ENCODE results near the gene STX10. TPM values are rescaled to one million over a fixed set of nuclear protein-coding genes. Genes with fewer than 3 reads are reported as not detected.

The STX10 gene
- total and polyA plus RNA-seq, 9 of the 15 experiments (the other 6 are each of a cell fraction or from before 2014, with no cell fraction given), result 0.51 to 66.3 (median 31.0) TPM

DNA sequence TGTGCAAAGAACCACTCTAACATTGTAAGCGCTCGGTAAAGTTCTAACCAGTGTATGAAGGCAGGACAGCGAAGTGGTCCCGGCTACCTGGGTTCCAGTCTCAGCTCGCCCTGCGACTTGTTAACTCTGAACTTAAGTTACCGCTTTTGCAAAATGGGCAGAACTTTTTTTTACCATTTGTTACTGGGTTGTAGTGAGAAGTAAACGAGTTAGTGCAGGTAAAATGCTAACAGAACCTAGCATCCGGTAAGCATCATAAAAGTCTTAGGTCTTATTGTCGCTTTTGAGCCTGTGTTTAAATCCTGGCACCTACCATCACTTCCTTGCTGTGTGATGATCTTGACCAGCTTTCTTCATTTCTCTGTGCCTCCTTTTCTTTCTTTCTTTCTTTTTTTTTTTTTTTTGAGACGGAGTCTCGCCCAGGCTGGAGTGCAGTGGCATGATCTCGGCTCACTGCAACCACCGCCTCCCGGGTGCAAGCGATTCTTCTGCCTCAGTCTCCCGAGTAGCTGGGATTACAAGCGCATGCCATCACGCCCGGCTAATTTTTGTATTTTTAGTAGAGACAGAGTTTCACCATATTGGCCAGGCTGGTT is 32.9 kb downstream of the STX10 start:
- ATAC-seq, result peak; percentile 10
- Histone ChIP-seq H3K27ac (ENCODE audit: extremely low read depth, low read depth, low read length) (peak overlapping the region; percentile 77), H3K79me2 (ENCODE audit: control insufficient read depth, insufficient read depth, low read length) (peaks cover 75% of the 10 kb centered on the region), H3K9me3 (replicated peaks; ENCODE audit: control insufficient read depth, insufficient read depth, low read depth, low read length) (no peaks in the 10 kb centered on the region), H4K20me1 (replicated peaks; ENCODE audit: control insufficient read depth, insufficient read depth, low read length) (peaks cover 31% of the 10 kb centered on the region), H3K4me2 (ENCODE audit: insufficient read depth, low read length) (peak overlapping the region; percentile 96), H3K4me1 (replicated peaks in 1 of 2; ENCODE audit: control insufficient read depth in 2 of 2, insufficient read depth in 2 of 2, low read length in 2 of 2) (peaks cover 21 to 49% of the 10 kb centered on the region in 2 experiments; a peak in 4 of 5 replicates), H3K9ac (ENCODE audit: insufficient read depth in 1 of 2, low read depth in 2 of 2, low read length in 2 of 2) (peak overlapping the region; percentile 87 to 97), H3K9me1 (ENCODE audit: control insufficient read depth, insufficient read depth, low read length) (peaks cover 12% of the 10 kb centered on the region), H3K4me3 (peak overlapping the region; percentile 90), H2AFZ (ENCODE audit: low read depth, low read length) (peak overlapping the region; percentile 69), H3K36me3 (ENCODE audit: control insufficient read depth, insufficient read depth, low read length) (peaks cover 64% of the 10 kb centered on the region), H3K27me3 (ENCODE audit: control insufficient read depth in 2 of 2, insufficient read depth in 2 of 2, low read length in 2 of 2) (no peaks in the 10 kb centered on the region)
- in situ Hi-C loops (cut with MboI), result no loop called here
- CTCF ChIA-PET (ENCODE audit: low intra/inter-chr PET ratio), result no interaction called here
- intact Hi-C loops (cut with micrococcal nuclease), result loop anchor here (2.0 kb wide), 1 partner anchor 14 kb away; the partner anchor contains the start of gene LYL1
- no TSS peak for BruUV-seq (replicated peaks)
- POLR2A ChIA-PET, result interaction anchor here (0.5 to 4.9 kb wide), 13 partner anchors 8 to 785 kb away, joined by 3 to 31 read pairs (median 4); partner anchors contain the start of genes IER2, RNASEH2A and STX10
- peak; percentile 63 for FAIRE-seq
- DNase-seq (ENCODE audit: extremely low read depth in 1 of 4, low spot score in 3 of 4), result no peak
- WGBS (ENCODE audit: insufficient coverage, low coverage, missing lambda C conversion rate), result 2% methylated on average over 20 of the region's 20 CpGs
- TF ChIP-seq, protein P1, sequence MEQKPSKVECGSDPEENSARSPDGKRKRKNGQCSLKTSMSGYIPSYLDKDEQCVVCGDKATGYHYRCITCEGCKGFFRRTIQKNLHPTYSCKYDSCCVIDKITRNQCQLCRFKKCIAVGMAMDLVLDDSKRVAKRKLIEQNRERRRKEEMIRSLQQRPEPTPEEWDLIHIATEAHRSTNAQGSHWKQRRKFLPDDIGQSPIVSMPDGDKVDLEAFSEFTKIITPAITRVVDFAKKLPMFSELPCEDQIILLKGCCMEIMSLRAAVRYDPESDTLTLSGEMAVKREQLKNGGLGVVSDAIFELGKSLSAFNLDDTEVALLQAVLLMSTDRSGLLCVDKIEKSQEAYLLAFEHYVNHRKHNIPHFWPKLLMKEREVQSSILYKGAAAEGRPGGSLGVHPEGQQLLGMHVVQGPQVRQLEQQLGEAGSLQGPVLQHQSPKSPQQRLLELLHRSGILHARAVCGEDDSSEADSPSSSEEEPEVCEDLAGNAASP (IDR thresholded peaks at IDR 0.05), result no peak
- no peak for TF ChIP-seq ZBTB1 (CRISPR knock-in tag; IDR thresholded peaks at IDR 0.05; ENCODE audit: borderline replicate concordance, low read depth)
- no peak for TF ChIP-seq CHCHD3 (CRISPR knock-in tag; IDR thresholded peaks at IDR 0.05)
- no peak for TF ChIP-seq STAT5B (CRISPR knock-in tag; IDR thresholded peaks at IDR 0.05)
- no peak for TF ChIP-seq RUNX1 (IDR thresholded peaks at IDR 0.05; ENCODE audit: low read depth)
- TF ChIP-seq, protein P2, sequence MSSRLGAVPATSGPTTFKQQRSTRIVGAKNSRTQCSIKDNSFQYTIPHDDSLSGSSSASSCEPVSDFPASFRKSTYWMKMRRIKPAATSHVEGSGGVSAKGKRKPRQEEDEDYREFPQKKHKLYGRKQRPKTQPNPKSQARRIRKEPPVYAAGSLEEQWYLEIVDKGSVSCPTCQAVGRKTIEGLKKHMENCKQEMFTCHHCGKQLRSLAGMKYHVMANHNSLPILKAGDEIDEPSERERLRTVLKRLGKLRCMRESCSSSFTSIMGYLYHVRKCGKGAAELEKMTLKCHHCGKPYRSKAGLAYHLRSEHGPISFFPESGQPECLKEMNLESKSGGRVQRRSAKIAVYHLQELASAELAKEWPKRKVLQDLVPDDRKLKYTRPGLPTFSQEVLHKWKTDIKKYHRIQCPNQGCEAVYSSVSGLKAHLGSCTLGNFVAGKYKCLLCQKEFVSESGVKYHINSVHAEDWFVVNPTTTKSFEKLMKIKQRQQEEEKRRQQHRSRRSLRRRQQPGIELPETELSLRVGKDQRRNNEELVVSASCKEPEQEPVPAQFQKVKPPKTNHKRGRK (tag; IDR thresholded peaks at IDR 0.05), result peak; percentile 37; the same call in 1 of the 2 replicates
- TF ChIP-seq POLR2A (conservative IDR thresholded peaks at IDR 0.05), result no peak
- TF ChIP-seq, protein P3, sequence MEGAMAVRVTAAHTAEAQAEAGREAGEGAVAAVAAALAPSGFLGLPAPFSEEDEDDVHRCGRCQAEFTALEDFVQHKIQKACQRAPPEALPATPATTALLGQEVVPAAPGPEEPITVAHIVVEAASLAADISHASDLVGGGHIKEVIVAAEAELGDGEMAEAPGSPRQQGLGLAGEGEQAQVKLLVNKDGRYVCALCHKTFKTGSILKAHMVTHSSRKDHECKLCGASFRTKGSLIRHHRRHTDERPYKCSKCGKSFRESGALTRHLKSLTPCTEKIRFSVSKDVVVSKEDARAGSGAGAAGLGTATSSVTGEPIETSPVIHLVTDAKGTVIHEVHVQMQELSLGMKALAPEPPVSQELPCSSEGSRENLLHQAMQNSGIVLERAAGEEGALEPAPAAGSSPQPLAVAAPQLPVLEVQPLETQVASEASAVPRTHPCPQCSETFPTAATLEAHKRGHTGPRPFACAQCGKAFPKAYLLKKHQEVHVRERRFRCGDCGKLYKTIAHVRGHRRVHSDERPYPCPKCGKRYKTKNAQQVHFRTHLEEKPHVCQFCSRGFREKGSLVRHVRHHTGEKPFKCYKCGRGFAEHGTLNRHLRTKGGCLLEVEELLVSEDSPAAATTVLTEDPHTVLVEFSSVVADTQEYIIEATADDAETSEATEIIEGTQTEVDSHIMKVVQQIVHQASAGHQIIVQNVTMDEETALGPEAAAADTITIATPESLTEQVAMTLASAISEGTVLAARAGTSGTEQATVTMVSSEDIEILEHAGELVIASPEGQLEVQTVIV (CRISPR knock-in tag; IDR thresholded peaks at IDR 0.05; ENCODE audit: borderline replicate concordance), result no peak
- TF ChIP-seq ZNF778 (CRISPR knock-in tag; IDR thresholded peaks at IDR 0.05), result no peak
- peak; percentile 89; the same call in 1 of the 2 replicates for TF ChIP-seq LARP7 (IDR thresholded peaks at IDR 0.05)
- no peak for TF ChIP-seq ESRRA (IDR thresholded peaks at IDR 0.05; ENCODE audit: borderline replicate concordance, low read depth)
- TF ChIP-seq, protein P4, sequence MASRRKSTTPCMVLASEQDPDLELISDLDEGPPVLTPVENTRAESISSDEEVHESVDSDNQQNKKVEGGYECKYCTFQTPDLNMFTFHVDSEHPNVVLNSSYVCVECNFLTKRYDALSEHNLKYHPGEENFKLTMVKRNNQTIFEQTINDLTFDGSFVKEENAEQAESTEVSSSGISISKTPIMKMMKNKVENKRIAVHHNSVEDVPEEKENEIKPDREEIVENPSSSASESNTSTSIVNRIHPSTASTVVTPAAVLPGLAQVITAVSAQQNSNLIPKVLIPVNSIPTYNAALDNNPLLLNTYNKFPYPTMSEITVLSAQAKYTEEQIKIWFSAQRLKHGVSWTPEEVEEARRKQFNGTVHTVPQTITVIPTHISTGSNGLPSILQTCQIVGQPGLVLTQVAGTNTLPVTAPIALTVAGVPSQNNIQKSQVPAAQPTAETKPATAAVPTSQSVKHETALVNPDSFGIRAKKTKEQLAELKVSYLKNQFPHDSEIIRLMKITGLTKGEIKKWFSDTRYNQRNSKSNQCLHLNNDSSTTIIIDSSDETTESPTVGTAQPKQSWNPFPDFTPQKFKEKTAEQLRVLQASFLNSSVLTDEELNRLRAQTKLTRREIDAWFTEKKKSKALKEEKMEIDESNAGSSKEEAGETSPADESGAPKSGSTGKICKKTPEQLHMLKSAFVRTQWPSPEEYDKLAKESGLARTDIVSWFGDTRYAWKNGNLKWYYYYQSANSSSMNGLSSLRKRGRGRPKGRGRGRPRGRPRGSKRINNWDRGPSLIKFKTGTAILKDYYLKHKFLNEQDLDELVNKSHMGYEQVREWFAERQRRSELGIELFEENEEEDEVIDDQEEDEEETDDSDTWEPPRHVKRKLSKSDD (conservative IDR thresholded peaks at IDR 0.05; ENCODE audit: low read length), result no peak
- TF ChIP-seq, protein P5, sequence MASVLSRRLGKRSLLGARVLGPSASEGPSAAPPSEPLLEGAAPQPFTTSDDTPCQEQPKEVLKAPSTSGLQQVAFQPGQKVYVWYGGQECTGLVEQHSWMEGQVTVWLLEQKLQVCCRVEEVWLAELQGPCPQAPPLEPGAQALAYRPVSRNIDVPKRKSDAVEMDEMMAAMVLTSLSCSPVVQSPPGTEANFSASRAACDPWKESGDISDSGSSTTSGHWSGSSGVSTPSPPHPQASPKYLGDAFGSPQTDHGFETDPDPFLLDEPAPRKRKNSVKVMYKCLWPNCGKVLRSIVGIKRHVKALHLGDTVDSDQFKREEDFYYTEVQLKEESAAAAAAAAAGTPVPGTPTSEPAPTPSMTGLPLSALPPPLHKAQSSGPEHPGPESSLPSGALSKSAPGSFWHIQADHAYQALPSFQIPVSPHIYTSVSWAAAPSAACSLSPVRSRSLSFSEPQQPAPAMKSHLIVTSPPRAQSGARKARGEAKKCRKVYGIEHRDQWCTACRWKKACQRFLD (CRISPR knock-in tag; IDR thresholded peaks at IDR 0.05), result no peak

Measured in K562 (cell line).